ENCODE data around the gene NLGN1.

NLGN1 gene

DNA sequence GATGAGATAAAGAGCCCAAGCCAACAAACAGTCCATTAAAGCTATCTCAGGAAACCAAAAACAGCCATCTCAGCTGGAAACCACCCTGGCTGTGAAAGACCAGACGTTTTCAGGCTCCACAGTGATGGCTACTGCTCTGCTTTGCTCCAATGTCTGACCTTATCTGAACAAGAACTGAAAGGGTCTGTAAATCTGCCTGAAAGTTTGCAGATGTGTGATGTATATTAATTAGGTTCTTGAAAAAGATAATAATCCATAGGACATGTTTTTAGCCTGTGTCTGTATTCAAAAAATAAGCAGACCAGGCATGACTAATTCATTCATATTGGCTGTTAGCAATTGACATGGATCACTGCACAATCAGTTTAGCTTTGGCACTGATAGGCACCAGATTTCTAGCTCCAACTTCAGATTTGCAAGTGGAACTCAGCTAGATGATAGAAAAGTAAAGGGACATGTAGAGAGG lies 850.2 kb downstream of the NLGN1 start:
- DNase-seq = no peak

DNA sequence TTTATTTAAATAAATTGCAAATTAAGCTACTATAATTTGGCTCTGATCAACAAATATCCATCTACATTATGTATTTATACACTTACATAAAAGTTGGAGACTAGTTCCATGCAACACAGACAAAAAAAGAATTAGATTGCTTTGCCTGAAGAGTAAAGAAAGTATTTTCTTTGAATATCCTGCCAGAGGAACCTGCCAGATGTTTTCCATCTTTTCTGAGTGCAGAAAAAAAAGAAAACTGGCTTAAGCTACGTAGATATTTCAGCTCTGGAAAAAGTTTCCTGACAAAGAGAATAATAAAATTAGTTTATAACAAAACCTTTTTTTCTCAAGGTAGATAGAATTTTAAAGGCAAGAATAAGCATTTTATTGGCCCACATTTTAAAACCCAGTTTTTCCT lies 854.1 kb downstream of the NLGN1 start:
- no peak for DNase-seq

DNA sequence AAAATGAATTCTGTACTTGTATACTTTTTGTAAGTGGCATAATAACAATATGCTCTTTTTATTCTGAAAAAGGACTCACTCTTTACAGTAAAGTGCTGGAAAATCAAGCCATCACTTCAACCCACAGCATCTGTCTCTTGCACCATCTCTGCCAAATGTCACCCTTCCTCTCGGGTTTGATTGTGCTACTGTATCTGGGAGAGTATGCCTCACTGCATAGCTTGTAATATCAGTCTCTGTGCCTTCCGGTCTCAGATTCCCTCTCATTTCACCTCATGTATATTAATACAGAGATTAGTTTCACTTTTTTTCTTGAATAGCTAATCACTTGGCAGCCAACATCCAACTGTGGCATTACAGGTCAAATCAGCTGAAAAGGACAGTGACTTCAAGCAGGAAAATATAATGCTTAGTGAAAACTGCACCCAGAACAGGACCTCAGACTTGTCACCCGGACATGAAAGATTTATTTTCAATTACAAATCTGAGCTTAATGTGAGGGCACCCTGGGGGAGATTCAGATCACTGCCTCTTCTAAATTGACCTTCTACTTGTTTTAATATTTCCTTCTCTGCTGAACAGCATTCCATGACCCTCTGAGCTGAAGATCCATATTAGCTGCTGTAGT lies 855.8 kb downstream of the NLGN1 start:
- no peak for DNase-seq

DNA sequence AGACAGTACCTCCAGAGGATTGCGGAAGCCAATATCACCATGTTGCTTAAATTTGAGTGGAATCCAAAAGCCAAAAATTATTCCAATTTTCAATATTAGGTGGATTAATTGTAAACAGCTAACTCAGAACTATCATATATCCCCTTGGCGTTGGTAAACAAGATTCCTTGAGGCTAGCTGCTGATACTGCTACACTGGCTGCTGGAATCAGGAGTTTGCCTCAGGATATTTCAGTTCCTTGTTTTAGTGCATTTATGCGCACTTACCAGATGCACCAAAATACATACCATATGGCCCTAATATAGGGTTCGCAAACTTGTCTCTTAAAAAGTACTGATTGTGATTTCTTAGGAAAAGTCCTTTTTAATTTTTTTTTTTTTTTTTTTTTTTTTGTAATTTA lies 856.4 kb downstream of the NLGN1 start:
- no peak for DNase-seq

DNA sequence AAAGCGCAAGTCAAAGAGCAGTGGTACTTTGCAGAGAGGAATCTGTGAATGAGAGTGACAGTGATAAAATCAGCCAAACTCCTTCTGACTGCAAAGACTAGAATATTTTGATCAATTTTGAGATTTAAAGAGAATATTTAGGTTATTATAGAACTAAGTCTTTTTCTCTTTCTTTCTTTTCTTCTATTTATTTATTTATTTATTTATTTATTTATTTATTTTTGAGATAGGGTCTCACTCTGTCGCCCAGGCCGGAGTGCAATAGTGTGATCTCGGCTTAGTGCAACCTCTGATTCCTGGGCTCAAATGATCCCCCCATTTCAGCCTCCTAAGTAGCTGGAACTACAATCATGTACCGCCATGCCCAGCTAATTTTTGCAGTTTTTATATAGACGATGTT lies 857.9 kb downstream of the NLGN1 start:
- DNase-seq = no peak

DNA sequence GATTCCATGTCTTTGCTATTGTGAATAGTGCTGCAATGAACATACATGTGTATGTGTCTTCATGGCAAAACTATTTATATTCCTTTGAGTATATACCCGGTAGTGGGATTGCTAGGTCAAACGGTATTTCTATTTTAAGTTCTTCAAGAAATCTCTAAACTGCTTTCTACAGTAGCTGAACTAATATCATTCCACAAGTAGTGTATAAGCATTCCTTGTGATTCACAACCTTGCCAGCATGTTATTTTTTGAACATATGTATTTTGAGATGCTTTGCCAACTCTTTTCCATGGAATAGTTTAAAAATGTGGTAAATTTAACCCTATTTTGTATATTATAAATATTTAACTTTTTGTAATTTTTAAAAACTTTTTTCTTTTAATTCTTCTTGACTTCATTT lies 868.9 kb downstream of the NLGN1 start:
- DNase-seq = no peak

DNA sequence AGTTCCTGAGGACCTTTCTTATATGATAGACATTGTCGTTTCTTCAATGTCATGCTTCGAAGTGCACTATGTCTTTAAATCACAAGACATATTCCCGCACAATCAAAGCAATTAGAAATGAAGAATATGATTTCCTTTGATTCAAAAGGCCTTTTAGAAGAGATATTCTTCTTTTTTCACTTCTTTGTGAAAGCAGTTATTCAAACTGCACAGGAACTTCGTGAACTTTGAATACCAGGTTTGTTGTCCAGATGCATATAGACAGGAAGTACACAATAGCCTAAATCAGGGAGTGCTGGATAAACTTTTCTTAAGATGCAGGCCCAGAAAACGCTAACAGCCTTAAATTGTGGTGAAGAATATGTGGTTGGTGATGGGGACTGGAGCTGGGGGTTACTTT lies 870.5 kb downstream of the NLGN1 start:
- no peak for DNase-seq

DNA sequence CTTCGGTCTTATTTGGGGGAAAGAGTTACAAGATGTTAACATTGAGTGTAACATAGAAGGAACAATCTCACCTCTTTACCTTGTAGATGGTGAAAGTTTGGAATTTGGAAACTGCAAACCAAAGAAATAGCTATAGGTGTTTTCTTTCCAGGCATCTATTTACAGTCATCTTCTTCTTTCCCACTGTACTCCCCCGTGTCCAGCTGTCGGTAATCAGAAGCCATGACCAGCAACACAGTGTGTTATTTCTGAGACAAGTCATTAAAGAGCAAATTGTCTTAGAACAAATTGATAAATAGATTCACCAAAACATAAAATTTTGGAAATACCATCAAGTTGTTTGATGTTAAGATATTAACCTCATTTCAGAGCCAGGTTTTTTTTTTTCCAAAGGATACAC lies 871.0 kb downstream of the NLGN1 start:
- DNase-seq = no peak

DNA sequence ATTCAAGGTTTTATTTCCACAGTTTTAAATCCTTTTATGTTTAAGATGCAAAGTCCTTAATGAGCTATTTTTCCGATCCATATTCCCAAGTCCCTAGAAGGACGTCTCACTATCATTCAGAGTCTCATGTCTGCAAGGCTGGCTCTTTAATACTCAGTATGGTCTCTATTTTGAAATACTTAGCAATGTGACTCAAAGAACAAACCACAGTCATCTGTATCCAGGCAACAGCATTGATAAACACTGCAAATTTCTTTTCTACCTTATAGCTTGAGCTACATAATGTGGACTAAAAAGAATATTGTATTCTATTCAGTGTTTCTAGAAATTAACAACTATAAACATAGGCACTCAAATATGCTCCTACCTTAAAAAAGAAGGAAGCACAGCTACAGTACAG lies 873.3 kb downstream of the NLGN1 start:
- no peak for DNase-seq

DNA sequence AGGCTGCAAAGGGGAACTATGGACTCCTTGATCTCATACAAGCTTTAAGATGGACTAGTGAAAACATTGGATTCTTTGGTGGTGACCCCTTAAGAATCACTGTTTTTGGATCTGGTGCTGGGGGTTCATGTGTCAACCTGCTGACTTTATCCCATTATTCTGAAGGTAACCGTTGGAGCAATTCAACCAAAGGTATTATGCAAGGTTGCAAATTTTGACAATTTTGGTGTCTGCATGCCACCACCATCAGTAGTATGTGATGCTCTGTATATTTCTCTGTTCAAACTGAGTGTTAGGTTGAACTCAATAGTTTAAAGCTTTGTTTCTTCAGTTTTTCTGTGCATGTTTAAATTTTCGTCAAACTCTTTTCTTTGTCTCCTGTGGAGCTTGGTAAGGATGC lies 877.8 kb downstream of the NLGN1 start:
- no peak for DNase-seq

DNA sequence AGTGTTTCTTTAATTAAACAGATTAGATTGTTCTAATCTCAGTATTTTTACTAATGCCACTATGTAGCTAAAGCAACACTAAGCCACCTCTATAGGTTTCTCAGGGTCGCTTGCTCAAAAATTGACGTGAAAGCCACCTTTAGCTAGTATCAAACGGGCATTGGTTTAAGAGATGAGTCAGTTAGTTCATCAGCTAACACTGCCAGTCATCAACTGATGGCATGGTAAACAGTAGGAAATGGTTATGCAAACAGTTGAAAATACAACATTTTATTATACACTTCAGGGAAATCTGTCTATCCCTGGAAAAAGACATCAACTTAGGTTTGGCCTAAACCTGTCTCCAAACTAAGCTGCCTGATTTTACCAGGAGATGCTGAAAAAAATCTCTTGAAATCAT lies 879.3 kb downstream of the NLGN1 start:
- DNase-seq = no peak

DNA sequence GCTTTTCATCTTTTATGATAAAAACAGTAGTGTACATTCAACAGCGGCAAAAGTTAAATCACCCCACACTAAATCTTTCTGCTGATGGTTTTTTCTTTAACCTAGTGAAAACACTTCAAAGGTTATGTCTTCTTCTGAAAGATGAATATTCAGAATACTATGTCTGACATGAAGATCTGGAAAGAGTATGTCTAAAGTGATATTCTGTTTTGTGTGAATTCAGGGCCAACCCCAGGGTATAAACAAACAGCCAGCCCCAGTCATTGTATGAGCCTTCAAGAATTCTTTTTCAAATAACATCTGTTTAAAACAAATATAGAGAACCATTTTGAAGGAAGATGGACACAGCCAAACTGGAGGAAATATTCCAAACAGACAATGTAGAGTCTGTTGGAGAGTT lies 880.5 kb downstream of the NLGN1 start:
- DNase-seq = no peak

DNA sequence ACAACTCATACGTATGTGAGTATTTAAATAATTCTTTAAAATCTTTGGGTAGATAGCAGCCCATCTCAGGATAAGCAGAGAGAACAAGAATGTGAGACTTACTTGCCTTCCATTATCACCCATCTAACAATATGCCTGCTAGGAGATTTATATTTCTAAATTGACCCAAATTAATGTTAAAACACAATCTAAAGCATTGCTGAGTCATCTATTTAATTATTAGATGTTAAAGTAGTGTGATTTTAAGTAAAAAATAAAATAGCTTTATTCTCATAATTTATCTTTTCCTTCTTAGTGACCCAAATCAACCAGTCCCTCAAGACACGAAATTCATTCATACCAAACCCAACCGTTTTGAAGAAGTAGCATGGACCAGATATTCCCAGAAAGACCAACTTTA lies 882.6 kb downstream of the NLGN1 start:
- DNase-seq = no peak

DNA sequence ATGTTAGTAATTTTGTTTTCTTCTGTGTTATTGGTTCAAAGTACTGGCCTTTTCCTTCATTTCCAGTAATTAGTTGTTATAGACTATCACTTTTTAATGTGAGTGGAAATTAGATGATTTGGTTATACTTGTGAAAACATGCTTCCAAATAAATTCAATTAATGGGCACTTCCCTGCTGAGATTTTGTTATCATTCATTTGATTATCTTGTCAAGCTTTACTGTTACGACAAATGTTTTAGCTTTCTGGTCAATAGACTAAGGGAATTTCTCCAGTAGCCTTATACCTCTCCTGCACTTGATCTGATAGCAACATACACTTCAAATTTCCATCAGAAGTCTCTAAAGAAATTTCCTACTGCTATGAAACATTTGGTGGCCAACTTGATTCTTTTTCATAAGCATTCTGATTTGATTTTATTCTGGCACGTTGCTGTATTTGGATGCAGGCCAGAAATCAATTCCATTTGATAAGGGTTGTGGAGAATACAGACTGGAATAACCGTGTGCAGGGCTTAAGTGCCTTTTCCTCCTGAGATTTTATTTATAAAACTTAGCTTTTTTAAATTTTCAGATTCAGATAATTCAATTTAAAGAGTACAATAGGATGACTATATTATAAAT lies 887.8 kb downstream of the NLGN1 start:
- DNase-seq = no peak

DNA sequence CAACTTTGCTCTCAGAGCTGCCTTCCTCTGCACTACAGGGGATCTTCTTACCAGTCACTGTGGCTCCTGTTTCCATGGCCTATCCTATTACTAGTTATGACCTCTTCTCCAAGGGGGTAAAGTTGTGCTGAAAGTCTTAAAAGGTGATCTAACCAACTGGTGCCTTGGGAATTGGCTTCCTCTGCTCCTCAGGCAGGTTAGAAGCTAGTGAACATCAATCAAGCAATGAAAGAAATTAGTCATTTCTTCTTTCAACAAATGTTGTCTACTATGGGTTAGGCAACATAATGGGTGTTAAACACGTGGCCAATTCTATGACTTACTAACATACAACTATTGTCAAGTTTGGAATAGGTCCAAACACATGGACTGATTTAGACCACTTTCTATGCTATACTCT lies 890.2 kb downstream of the NLGN1 start:
- no peak for DNase-seq

DNA sequence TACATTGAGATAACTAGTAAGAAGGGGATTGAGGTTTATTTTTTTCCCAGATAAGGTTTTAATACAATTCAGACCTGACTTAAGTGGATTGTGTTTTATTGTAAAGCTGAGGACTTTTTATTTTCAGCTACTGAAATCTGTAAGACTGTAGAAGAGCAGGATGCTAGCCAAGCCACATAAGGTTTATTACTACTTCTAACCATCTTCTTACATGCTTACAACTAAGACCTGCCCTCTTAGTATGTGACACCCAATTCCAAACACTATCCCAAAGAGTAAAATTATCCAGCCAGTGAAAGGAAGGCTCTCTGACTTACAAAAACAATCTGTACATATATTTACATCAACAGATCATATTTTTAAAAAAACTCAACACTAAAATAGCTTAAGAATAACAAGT lies 897.1 kb downstream of the NLGN1 start:
- DNase-seq = no peak

DNA sequence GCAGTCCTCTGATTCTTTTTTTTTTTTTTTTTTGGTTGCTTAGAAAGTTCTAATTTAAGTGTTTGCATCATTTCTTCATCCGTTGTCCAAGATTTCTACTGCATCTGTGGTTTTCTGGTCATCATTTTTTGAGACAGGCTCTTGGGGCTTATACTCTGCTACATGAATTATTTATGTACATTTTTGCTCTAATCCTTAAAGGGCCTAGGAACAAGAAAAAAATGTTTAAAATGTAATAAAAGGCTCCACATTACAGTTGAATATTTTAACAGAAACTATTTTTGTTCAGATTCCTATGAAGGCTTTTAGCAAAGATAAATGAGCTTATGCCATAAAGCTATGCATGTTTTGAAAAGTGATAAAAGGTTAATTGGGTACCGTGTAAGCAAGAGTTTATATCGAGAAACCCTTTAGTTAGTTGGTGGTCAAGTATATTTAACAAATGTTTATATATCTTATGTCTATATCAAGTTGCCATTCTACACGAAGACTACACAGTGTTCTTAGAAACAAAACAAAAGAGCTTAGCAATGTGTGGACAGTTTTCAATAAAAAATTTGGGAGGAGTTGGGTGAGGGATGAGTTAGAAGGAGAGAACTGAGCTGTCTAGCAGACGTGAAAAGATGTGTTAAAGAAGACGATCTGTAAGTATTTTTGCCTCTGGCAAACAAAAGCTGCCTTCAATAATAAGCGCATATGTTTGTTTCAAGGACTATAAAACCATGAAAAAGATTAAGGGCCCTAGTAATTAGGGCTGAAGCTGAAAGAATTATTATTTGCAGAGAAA lies 898.0 kb downstream of the NLGN1 start:
- DNase-seq = no peak

DNA sequence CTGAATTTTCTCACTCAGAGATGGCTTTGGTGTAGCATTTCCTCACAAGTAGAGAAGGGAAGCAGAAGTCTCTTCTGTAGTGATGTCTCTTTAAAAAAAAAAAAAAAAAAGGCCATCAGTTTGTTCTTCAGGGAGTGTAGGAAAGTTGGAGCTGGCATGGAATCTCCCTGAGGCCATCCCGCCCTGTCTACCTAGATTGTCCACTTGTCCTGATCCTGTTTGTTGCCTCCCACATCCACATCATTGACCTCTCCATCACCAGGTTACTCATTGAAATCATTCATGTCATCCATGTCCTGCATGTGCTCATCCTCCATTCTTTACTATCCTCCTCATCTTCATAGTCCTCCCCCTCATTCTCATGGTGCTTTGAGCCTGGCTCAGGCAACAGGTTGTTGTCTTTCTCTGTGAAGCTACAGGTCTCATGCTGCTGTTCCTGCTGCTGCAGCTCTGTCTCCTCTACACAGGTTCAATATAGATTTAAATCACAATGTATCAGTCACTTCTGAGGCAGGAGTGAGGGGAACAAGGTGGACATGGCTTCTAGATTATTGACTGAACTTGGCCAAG lies 905.3 kb downstream of the NLGN1 start:
- no peak for DNase-seq

DNA sequence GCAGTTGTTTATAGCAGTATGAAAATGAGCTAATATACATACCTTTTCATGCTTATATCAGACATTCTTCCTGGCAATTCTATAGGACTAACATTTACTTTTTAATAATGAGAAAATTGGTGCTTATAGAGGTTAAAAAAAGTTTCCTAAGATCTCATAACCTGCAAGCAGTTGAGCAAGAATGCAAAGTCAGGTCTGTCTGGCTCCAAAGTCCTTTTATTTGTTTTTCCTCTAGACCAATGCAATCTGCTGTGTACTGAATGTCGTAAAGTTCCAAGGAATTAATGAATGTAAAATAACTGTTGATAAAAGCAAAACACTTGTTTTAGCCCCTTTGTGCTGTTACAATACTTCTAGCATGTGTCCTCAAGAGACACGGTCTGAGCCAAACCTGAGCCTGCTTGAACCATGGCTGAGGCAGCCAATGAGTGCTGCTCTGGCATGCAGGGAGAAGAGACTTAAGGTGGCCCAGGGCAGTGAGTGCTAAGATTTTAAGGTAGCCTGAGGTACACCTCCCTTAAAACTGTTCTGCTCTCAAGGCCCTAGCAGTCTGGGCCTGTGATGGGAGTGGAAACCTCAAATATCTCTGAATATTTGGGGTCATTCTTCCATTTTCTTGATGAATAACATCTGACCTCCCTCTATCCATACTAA lies 906.5 kb downstream of the NLGN1 start:
- no peak for DNase-seq

DNA sequence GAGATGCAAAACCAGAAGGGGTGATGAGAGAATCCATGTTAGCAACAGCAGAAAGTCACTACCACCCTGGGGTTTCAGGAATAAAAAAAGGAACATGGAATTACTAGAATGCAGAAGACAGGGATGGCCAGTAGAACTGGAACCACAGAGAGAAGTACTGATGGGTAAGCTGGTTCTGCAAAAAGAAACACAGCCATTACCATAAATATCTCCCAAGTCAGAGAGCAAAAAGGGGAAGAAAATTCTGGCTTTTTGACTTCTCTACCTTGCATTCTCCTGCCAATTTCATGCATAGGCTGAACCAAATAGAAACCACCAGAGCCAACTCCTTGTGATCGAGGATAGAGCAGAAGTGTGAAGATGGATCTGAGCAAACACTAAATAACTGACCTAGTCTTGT lies 911.2 kb downstream of the NLGN1 start:
- DNase-seq = no peak

DNA sequence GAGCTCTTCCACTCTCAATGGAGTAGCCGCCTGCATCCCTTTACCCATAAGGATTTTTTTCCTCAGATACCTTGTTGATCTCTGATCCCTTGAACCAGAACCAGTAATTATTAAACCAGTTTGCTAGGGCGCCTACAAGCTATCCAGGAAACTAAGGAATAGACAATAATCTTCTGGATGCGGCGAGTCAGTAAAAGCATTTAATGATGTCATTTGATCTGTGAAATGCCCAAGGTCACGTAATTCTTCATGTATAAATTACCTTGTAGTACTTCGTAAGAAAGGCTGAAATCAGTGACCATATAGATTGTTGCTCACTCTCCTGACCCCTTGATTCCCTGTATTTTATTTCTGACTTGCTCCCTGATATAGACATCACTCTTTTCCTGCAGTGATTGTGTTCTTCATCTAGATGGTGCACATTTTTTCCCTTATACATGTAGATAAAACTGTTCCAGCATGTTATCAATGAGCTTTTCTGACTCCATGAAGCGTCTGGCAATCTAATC lies 913.0 kb downstream of the NLGN1 start:
- DNase-seq = no peak

DNA sequence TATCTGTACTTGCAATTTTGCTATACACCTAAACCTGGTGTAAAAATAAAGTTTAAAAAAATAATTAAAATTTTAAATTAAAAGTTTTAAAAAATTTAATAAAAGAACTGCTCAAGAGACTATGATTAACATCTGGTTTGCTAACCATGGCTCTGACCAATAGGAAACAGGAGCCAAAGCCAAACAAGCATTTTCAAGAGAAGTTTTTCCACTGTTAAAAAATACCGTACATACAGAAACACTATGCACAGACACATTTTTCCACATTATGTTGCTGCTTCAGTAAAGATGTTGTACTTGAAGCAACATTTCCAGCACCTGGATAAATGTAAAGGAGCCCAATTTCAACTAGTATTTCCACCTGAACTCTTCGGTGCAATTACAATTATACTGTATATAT lies 917.7 kb downstream of the NLGN1 start:
- no peak for DNase-seq

DNA sequence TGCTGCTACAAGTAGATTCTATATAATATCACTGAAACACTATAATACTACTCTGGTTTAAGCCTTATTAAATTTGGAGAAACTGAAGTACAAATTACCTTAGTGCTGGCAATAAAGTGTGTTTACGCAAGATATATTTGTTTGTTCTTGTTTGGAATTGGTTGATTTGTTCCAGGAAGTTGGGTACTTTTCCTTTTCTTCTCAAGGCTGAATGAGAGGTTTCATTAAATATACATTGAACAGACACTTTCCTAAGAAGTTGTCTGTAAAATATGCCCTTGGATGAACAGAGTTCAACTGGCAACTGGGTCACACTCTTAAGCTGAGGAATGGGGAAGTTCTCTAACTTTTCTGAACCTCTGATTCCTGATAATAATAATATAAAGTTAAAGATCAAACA lies 919.5 kb downstream of the NLGN1 start:
- no peak for DNase-seq

Data from stimulated activated naive CD4-positive, alpha-beta T cell treated with Interleukin-2 at 50 U/mL for 16 hours (primary cell).